GM23338 (cell line): Measurements from ENCODE around the gene UBC.

Experiments
- CTCF ChIP-seq, 2 experiments: fragments of 200-600 bp in 1 of 2; sonication (generic) in 1 of 2; conservative IDR thresholded peaks; 2 replicates each; pipeline versions ENCODE4 v1.5.1 to v1.6.1; 2016 to 2017; ENCODE audit warnings: antibody characterized with exemption in 2 of 2, low read depth in 2 of 2, mild to moderate bottlenecking in 2 of 2, moderate library complexity in 1 of 2
- EZH2 ChIP-seq: fragments of 200-600 bp; sonication (generic); IDR thresholded peaks from one replicate; pipeline ENCODE4 v1.8.0; 2017; ENCODE audit warnings: antibody characterized with exemption, mild to moderate bottlenecking, low read depth; ENCODE audit not compliant: unreplicated experiment
- EZH2phosphoT487 ChIP-seq: fragments of 200-600 bp; sonication (generic); IDR thresholded peaks from one replicate; pipeline ENCODE4 v1.8.1; 2018; ENCODE audit warnings: antibody characterized with exemption; ENCODE audit not compliant: unreplicated experiment

- no peak for TF ChIP-seq CTCF (conservative IDR thresholded peaks at IDR 0.05; ENCODE audit: low read depth in 2 of 2)
- no peak for TF ChIP-seq EZH2phosphoT487
- TF ChIP-seq EZH2 = no peak
Observed at GRCh38 chr12:124862768-124863415, 51.6 kb downstream of the UBC start.
